GM12864 (cell line): ENCODE data around the gene ACTRT2.

Experiments
- DNase-seq: peaks from one replicate; pipeline ENCODE4 v3.0.0-alpha.2; 2011; ENCODE audit warnings: low read depth
- H3K4me3 ChIP-seq: 2 replicates; pipeline ENCODE4 v1.5.1; 2011; ENCODE audit warnings: mild to moderate bottlenecking, low read depth, low read length, control low read depth
- CTCF ChIP-seq: IDR thresholded peaks from 2 replicates; pipeline ENCODE4 v1.5.1; 2011; ENCODE audit warnings: low read depth, mild to moderate bottlenecking, moderate library complexity, low read length, control low read depth, inconsistent platforms; ENCODE audit errors: missing control alignments

The ACTRT2 gene

DNA sequence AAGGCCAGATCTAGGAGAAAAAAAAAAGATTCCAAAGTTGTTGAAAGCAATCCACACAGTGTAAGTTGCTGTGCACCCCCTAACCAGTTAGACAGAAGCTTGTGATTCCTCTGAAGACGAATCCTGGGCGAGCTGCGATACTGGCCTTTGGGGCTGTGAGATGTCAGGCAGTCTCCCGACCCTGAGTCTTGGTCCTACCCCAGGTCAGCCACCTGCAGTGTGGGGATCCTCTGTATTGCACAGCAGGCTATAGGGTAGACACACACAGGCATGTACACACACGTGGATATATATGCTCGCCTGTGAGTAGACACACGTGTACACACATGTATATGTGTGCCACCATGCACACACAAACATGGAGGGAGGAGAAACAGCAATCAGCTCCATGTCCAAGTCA lies 12.9 kb downstream of the ACTRT2 start:
- TF ChIP-seq CTCF: no peak
- no peak for DNase-seq
- H3K4me3 ChIP-seq: no peak overlapping the region

GRCh38 chr1:3034728-3035562 lies 13.7 kb downstream of the ACTRT2 start:
- no peak for DNase-seq
- TF ChIP-seq CTCF: no peak
- H3K4me3 ChIP-seq: no peak overlapping the region

DNA sequence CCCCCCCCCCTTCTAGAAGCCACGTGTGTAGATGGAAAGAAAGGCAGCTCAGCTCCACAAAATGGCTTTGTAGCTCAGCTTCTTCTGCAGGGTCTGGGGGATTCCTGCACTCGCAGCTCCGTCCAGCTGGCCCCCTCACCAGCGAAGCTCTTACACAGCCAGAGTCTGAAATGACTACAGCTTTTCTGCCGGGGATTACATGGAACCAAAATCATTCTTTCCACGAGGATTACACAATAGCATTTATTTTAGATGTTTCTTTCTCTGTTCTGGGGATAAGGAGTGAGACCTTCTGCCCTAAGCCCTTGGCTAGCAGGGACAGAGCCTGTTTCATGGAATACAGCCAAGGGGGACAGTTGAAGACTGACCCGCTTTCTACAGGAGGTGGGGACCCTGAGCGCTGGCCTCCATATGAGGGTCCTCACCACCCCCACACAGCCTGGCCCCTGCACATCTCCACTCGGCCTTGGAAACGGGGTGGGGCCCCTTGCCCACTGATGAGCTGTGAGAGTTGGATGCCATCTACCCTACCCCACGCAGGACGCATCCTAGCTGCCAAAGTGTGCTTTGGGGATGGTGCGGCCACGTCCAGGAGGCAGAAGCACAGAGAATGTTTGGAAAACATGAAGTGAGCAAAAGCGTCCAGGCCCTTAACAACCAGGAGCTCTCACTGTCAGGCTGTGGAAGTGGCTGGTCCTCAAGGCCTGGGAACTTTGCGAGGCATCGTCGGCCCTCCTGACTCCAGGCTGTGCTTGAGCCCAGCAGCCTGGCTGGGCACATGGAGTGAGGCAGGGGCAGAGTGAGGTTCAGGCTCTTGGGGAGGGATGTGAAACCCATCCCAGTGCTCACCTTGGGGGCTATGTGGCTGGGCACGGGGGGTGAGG lies 14.5 kb downstream of the ACTRT2 start:
- no peak for TF ChIP-seq CTCF
- DNase-seq: no peak
- H3K4me3 ChIP-seq: no peak overlapping the region

DNA sequence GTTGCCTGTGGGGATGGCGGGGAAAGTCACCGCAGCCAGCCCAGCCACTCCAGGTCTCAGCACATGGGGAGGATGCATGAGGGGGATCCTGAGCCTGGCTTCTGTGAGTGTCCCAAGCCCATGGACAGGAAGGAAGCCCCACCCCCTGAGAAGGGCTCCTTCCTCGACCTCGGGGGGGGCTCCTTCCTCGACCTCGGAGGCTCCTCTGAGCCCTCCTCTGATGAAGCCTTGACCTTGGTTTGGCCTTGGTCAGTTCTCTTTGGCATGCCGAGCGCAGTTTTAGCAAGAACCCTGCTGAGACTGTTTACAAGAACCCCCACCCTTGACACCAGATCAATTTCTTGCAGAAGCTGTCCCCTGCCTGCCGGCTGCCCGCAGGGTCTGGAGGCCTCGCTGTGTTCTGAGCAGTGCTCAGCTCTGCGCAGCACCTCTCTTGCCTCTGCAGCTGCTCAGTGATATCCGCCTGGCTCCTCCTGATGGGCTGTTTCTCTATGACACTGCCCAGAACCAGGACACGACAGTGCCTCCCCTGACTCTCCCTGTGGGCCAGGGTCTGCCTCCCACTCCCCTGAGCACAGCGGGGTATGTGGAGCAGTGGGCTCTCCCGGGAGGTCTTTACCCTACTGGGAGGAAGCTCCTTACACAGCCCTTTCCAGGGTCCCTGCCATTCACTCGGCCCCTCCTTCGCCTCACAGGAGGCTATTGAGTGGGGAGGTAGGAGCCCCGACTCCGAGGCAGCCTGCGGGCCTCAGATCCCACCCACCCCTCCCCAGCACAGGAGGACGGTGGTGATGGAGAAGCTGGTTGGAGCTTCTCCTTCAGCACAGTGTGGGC lies 15.4 kb downstream of the ACTRT2 start:
- DNase-seq: no peak
- H3K4me3 ChIP-seq: no peak overlapping the region
- no peak for TF ChIP-seq CTCF

DNA sequence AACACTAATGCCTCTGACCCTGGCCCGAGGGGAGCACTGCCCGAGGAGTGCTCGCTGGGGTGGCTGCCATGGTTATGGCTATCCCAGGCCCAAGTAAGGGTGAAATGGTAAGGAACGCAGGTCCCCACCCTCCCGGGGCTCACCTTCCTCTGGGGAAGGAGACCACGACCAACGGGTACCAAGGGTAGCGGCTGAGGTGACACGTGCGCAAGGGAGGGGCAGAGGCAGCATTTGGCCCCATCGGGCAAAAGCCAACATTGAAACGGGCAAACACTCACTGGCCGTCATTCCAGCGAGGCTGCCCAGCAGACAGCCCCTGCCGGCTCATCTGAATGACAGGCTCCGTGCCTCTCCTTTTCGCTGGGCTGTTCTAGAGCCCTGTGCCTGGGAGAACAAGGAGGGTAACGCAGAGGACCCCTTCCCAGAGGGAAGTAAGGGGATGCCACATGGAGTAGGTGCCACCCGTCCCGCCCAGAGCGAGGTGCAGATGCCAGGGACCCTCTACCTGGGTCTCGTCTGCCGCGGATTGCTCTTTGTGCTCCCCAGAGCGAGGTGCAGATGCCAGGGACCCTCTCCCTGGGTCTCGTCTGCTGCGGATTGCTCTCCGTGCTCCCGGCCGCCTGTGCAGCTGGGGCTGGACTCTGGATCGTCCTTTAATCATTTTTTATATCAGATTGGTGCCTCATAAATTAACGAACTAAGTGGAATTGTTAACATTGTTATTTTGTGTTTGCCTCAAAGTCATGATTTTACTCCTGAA lies 16.2 kb downstream of the ACTRT2 start:
- DNase-seq: no peak
- TF ChIP-seq CTCF: no peak

DNA sequence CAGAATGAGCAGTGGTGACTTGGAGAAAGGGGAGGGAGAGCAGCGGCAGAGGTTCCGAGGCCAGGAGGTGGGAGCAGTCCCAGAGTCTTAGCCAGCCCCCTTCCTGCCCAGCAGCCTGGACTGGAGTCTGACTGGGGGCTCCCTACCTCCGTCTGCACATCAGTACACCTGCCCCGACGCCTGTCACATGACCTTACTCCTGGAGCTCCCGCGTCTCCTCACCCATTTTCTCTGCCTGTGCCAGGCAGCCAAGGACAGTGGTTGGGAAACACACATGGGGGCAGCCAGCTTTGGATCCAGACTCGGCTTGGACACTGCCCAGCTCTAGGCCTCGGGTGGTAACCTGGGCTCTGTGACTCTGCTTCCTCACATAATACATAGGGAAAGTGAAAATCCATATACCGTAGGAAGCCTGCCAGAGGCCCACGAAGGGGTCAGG lies 16.9 kb downstream of the ACTRT2 start:
- H3K4me3 ChIP-seq: no peak overlapping the region
- no peak for TF ChIP-seq CTCF
- DNase-seq: no peak

More for the DNA sequence above, 16.2 kb downstream of the ACTRT2 start:
- H3K4me3 ChIP-seq: no peak overlapping the region
